NCI-H526 (cell line): ENCODE measurements around the gene DHH.

Source experiments
- DNase-seq, 2 experiments: peaks; one replicate each; lab custom pipeline; 2025; lab: John Stamatoyannopoulos, UW

Gene DHH

DNA sequence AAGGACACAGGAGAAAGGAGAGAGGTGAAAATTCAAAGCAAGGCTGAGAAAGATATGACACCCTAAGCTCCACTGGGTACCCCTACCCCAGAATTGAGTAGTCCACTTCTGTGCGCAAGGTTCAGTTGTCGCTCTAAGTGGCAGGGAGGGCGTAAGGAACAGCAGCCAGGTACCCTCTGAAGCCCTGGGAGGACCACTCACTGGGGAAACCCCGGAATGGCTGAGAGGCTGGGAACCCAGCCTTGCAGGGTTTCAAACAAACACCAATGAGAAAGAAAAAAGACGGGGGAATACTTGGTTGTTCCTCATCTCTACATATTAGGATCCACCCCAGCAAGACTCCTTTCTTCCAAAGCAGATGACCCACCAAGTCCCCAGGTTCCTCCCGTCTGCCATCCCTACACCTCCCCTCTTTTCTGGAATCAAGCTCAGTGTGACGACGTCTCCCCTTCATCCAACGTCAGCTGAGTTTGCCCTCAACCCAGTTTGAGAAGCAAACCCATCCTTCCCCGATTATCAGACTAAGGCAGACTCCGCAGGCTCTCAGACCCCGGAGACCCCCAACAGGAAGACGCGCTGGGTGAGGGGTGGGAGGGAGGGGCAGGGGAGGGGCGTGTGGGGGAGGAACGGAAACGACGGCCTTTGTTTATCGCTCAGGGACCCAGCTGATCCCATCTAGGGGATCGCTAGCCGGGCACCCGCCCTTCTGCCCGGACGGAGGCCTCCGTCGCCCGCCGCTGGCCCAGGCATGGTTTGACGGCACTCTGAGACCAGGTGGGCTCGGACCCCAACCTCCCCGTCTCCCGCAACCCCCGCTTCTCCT, 15.3 kb upstream of the DHH start:
- peak in 1 of 2 experiments; percentile 38 for DNase-seq

DNA sequence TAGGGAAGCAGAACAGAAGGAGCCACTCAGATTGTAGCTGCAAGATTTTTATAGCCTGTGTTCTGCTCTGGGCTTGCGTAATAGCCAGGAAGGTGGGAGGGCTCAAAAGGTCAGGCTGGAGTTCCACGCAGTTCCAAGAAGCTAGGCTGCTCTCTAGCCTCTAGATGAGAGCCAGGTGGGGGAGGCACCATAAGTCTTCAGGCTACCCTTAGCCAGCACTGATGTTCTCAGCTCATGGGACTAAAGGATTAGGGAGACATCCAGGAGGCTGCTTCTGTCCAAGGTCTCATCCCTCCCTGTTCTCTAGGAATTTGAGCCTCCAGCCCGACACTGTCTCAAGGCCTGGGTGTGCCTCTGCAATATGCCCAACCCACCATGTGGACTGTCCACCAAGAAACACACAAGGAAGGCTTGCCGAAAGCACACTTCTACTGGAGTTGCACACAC, 14.4 kb upstream of the DHH start:
- no peak for DNase-seq

DNA sequence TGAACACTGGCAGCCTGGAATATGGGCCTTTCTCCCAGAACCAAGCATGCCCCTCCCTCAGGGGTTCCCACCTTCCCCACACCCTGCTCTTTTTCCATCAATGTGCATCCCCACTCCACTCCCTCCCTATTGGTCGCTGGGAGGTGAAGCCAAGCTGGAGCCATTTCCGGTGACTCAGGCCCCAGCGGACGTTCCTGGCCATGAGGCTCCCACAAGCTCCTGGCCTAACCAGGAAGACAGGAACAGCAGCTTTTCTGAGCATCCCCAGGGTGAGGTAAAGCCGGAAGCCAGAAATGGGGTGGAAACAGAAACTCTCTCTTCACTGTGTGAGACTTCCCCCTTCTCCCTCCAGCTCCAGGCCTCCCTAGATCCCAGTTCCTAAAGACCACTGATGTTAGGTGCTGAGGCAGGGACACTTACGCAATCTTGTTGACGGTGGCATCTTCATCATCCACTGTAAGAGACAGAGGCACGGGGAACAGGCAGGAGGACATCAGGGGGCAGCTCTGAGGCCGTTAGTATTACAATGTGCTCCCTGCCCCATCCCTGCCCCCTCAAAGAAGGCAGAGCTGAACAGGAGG, 11.0 kb upstream of the DHH start:
- DNase-seq: no peak

DNA sequence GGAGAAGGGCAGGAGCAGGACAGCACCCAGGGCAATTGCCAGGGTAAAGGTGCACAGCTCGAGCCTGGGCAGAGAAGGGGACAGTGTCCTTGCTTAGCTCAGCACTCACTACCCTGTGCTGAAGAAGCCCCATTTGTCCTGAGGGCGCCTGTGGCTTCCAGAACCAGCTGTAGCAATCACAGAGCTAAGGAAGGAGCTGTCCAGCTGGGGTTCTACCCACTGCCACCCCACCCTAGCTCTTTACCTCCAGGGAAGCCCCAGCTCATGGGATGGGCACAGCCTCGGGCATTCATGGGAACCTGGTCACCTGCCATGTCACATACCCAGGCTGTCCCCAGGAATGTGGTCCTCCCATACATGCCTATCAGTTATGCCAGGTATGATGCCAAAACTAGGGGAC, 10.2 kb upstream of the DHH start:
- no peak for DNase-seq

DNA sequence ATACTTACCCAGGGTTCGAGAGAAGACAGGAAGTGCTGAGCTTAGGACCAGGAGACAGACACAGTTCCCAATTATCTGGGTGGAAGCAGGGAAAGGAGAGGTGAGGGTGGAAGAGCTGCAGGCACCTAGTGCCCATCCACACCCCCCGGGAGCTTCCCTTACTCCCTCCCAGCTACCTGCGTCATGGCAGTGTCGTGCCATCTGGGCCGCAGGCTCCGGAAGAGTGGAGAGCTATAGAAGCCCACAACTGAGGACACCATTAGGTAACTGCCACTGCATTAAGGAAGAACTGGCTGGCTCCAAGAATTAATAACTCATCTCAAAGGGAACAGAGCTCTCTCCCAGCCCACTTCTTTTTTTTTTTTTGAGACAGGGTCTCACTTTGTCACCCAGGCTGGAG, 5.8 kb upstream of the DHH start:
- no peak for DNase-seq

DNA sequence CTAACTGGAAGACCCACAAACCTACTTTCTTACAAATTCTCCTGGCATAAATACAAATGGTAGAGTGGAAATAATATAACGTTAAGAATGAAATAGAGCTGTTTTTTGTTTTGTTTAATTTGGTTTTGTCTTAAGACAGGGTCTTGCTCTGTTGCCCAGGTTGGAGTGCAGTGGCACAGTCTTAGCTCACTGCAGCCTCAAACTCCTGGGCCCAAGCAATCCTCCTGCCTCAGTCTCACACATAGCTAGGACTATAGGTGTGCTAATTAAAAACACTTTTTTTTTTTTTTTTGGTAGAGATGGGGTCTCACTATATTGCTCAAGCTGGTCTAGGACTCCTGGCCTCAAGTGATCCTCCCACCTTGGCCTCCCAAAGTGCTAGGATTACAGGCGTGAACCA, 4.1 kb upstream of the DHH start:
- DNase-seq: no peak

DNA sequence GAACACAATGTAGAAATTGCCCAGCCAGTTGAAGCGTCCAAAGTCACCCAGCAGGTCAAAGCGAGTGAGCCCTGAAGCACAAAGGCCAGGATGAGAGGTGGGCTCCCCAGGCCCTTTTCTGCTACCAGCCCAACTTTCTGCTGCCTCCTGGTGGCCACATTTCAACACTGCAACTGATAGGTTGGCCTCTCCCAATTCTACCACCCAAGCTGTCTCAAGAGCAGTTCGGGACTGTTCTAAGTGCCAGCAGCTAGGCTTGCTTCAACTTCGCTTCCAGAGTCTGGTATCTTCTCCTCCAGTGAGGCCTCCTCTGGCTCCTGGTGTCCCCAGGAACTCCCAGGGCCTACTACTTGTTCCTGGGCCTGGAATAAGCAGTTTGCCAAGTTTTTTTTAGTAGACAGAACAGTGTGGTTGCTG, 3.4 kb upstream of the DHH start:
- DNase-seq: peak in 1 of 2 experiments; percentile 60

DNA sequence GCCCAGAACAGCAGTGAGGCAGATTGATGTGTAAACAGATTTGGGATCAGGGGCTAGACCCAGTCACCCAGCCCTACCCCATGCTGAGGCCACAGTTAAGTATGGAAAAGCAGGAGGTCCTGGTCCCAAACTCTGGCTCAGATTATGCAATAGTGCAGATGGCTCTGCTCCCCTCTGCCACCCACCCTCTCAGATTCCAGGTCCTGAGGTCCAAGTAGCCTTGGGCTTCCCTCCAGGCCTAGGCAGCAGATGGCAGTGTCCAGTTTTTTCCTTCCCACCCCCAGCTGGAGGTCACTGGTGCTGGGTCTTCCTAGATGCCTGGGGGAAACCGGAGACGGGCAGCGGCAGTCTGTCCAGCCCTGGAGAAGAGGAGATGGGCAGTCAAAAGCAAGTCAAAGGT, 2.8 kb upstream of the DHH start:
- DNase-seq: no peak

DNA sequence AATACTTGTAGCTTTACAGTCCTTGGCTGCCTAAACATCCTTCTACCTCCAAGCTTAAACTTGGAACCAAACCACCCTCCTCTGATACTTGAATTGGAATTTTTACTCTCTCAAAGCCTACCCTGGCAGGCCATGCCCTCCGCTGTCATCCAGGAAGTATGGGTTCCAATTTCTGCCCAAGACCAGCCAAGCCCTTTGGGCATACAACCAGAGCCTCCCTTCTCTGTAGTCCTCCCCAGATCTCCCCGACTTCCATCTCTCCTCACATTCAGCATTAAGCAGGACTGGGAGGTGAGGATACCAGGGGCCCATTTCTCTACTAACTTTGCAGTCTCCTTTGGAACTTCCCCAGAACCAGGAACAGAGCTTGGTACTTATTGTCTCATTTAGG, 369 bp upstream of the DHH start:
- DNase-seq: no peak

DNA sequence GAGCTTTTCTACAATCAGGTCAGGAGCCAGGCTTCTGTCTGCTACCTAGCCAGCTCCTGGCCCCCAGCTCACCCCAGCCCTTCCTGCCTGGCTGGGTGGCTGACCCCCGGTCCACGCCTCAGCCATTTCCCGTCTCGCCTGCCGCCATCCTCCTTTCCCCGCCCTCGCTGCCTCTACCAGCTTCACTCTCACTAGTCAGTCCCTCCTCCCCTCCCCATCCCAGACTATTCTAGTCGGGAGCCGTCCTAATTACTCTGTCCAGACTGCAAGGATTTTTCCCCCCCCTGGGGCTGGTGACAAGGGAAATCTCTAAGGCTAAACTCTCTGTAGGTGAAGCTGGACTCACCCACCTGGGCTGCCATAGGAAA, 825 bp downstream of the DHH start:
- DNase-seq: peak in 1 of 2 experiments; percentile 33

DNA sequence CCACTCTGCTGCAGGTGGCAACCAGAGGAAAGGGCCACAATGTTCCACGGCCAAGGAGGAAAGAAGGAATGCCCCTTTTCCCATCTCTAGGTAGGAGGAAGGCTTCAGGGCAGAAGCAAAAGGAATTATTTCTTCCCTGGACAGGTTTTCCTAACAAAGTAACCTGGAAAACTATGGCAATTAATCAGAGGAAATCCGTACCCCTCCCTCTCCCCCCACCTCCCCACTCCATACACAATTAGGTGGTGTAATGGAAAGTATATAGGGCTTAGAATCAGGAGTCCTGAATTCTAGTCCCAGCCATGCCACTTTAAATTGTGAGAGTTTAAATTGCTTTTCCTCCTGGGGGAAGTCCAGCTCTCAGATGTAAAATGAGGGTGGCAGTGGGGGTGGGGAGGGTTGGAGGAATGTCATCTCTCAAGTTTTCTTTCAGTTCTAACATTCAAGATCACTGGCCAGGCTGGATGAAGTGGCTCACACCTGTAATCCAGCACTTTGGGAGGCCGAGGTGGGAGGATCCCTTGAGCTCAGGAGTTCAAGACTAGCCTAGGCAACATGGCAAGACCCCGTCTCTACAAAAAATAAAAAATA, 1.7 kb downstream of the DHH start:
- no peak for DNase-seq

DNA sequence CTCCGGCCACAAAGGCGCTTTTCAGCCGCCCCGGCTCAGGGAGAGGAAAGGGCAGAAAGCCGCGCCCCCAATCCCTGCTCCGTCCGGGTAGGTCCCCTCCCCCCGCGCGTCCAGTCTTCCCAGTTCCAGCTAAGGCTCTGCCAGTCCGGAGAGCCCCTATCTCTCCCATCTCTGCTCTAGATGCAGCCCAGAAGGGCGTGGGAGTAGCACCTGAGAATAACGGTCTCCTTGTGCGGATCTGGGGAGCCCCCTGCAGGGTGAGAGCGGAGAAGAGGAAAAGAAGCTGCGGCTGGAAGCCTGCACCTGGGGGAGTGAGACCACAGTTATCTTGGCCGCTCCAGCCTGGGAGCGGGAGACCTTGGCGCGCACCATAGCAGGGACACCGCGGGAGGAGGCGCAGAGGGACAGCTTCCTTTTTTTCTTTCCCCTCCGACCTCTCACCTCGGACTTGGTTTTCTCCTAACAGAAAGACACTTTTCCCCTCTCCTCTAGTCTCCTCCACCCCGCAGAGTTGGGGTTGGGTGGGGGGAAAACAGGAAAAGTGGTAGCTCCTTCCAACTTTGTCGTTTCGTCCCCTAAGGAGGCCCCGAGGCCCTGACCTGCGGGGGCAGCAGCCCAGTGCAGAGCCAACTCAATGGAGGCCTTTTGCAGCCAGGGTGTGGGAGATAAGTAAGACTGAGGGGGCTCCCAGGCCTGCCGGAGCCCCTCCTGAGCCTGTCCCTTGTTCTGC, 2.4 kb downstream of the DHH start:
- peak in 1 of 2 experiments; percentile 75 for DNase-seq

DNA sequence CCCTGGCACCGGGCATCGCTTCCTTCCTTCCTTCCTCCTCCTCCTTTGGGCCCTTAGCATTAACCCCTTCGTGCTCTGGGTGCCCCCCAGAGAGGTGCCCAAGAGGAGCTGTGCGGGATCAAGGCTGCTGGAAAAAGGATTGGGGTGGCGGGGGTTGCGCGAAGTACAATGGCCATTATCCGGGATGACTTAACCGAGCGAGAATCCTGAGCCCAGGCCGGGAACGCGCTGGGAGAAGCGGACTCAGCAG, 2.8 kb downstream of the DHH start:
- DNase-seq: no peak

DNA sequence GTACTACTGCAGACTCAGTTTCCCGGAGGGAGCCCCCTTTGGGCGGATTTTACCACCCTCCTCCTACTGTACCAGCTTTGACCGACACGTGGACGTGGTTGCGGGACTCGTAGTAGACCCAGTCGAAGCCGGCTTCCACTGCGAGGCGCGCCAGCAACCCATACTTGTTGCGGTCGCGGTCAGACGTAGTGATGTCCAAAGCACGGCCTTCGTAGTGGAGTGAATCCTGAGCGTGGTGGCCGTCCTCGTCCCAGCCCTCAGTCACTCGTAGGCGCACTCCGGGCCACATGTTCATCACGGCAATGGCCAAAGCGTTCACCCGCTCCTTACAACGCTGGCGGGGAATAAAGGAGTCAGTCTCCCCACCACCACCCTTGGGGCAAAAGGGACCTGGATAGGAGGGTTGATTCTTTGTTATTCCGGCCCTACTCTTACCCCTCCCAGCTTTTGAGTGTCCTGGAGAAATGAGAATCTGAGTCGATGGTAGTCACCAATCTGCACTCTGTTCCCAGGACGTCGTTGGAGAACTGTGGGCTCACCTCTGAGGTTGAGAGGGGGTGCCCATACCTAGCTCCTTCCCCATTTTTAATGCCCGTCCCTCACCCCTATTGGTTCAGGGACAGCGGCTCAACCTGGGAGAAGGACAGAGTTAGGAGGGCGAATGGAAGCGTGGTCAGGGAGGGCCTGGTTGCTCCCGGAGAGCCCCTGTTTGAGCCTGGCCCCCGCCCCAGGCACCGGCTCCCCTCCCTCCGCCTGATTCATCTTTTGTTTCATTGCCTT, 3.4 kb downstream of the DHH start:
- no peak for DNase-seq

DNA sequence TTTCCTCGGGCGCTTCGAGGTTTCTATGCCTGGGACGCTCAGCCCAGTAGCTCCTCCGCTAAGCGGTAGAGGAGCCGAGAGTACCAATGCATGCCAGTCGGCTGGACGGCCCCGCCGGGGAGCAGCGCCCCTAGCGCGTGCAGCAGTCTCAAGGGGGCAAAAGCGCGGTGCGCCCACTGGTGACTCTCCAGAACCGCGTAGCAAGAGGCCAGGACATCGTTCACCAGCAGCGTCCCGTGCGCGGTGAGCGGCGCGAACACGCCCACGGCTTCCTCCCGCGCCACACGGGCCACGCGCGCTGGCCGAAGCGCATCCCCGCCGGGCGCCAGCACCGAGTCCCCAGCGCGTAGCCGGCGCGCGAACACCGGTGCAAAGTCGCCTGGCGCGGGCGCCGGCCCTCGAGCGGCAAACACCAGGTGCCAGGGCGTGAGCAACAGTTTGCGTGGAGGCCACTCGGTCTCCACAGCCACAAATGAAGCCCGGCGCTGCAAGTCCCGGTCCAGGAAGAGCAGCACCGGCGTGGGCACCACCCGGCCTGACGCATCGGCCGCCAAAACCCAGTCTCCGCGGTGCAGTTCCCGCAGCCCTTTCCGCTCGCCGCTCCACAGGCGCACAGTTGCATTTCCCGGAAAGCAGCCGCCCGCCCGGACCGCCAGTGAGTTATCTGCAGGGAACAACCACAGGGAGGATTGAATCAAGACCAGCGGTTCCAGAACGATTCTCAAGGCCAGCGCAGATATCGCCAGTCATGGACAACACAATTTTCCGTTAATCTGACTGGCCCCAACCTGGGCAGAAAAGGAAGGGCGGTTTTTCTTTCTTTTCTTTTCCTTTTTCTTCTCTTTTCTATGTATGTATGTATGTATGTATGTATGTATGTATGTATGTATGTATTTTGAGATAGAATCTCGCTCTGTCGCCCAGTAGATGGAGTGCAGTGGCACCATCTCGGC, 4.5 kb downstream of the DHH start:
- peak; percentile 16 to 67 for DNase-seq

DNA sequence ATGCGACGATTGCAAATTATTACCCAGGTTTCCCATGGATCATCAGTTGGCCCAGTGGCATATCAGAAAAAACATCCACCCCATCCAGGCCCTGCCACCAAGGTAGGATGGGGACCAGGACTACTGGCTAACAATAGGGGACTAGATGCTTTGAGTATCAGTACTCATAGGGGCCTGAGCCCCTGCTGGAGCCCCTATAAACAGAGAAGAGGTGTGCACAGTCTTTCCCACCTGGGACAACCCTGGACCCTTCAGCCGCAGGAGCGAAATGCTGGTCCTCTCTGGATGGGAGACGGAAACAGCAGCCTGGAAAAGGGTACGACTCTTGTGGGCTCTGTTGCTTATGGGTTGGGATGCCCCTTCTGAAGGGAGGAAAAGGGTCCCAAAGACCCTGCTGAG, 5.7 kb downstream of the DHH start:
- DNase-seq: no peak

DNA sequence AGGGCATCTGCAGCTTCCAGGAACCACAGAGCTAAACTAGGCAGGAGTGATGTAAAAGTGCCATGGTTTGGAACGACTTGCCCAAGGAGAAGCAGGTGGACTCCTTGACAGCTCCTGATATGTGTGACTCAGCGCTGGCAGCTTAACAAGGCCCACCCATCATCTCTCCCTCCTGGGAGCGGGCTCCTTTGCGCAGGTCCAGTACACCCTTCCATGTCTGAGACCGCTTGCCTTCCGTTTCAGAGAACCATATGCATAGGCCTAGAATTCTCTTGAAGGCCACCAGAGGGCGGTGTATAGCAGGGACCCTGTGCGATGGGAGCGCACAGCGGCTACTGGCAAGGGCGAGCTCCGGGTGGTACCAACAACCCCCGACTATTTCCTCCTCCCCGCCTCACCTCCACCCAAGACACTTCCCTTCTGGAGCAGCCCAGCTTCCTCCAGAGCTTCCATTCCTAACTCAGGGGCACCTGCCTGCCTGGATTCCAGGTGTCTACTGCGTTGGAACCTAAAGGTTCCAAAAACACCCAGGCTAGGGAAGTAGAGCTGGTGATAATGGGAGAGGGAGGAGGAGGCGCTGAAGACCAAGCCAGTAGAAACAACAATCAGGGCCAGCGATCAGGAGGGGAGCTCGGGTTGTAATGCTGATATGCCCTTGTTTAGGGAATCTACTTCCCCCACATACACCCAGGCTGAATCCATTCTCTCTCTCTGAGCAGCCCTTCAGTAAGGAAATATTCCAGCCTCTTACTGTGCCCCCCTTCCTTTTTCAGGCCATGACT, 6.3 kb downstream of the DHH start:
- DNase-seq: peak; percentile 77 to 93

DNA sequence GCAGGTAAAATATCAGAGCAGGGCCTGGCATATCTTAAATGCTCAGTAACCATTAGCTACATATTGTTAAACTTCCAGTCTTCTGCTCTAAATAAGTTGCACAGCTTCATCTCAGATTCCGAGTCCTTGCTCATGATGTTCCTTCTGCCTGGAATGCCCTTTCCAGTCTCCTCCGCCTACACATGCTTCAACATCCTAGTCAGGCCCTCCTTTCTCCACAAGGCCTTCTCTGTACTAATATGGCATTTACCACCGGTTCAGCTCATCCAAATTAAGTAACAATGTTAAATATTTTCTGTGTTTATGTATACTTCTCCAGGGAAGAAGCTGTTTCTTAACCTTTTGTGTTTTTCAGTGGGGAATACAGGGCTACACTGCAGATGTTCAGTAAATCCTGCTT, 8.5 kb downstream of the DHH start:
- DNase-seq: no peak

DNA sequence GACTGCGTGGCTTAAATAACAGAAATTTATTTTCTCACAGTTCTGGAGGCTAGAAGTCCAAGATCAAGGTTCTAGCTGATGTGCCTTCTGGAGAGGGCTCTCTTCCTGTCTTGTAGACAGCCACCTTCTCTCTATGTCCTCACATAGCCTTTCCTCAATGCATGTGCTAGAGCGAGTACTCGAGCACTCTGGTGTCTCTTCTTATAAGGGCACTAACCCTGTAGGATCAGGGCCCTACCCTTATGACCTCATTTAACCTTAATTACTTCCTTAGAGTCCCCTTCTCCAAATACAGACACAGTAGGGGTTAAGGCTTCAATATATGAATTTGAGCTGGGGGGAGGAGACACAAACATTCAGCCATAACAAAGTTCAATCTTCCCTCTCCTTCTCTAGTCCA, 10.2 kb downstream of the DHH start:
- no peak for DNase-seq

DNA sequence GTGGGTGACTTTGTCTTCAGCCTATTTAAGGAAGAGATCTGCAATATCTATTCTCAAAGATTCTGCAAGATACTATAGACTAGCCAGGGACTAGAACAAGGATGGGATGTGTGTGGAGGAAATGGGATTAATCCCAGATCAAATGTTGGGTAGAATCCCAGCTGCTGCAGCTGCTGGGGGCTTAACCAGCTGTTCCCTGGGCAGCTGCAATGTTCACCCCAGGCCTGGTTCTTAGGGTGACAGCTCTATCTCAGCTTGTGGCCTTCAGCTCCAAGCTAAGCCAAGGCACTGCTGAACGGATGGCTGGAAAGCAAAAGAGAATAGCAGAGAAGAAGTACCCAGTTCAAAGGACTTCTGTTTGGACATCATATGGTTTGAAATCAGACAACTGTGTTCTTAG, 14.8 kb downstream of the DHH start:
- DNase-seq: no peak
